ENCODE data around the gene F5.
A peak's percentile ranks its signal among the peaks of the same experiment; 100 is the strongest.

Gene F5

GRCh38 chr1:169485431-169486280 lies 100.6 kb downstream of the F5 start, which contains the start of gene SLC19A2:
TSS of gene SLC19A2 (minus strand) at chr1:169485944. CDS start at chr1:169485766, 178 bp downstream.
- Histone ChIP-seq H3K9me3 (ENCODE audit: control insufficient read depth, low read length) (no peaks in the 10 kb centered on the region), H3K27me3 (replicated peaks; ENCODE audit: control insufficient read depth, insufficient read depth, low read length) (no peaks in the 10 kb centered on the region), H3K9ac (ENCODE audit: low read length) (peak within 1 kb of the TSS; percentile 96), H3K36me3 (ENCODE audit: control insufficient read depth, insufficient read depth, low read length, severe bottlenecking) (no peaks in the 10 kb centered on the region), H3K4me3 (ENCODE audit: low read length) (peak within 1 kb of the TSS; percentile 92), H3K4me1 (ENCODE audit: control insufficient read depth, insufficient read depth, low read length) (peaks cover 52% of the 10 kb centered on the region)
- DNase-seq (ENCODE audit: low read depth) = peak; percentile 100

- Histone ChIP-seq H3K4me1 (ENCODE audit: control insufficient read depth, insufficient read depth, low read length) (peaks cover 59% of the 10 kb centered on the region), H3K9ac (ENCODE audit: low read length) (peak overlapping the region; percentile 96)
These were observed 101.4 kb downstream of the F5 start for GRCh38 chr1:169484683-169485430.

GRCh38 chr1:169484101-169484500 lies 102.2 kb downstream of the F5 start:
- DNase-seq (ENCODE audit: low read depth) = no peak
- H3K36me3 ChIP-seq (ENCODE audit: control insufficient read depth, insufficient read depth, low read length, severe bottlenecking) = no peaks in the 10 kb centered on the region
- peak overlapping the region; percentile 96 for H3K9ac ChIP-seq (ENCODE audit: low read length)
- H3K27me3 ChIP-seq (replicated peaks; ENCODE audit: control insufficient read depth, insufficient read depth, low read length) = no peaks in the 10 kb centered on the region
- H3K9me3 ChIP-seq (ENCODE audit: control insufficient read depth, low read length) = no peaks in the 10 kb centered on the region
- H3K4me3 ChIP-seq (ENCODE audit: low read length) = peak overlapping the region; percentile 92
- peaks cover 63% of the 10 kb centered on the region for H3K4me1 ChIP-seq (ENCODE audit: control insufficient read depth, insufficient read depth, low read length)

More at GRCh38 chr1:169484683-169485430, 101.4 kb downstream of the F5 start:
- H3K9me3 ChIP-seq (ENCODE audit: control insufficient read depth, low read length) = no peaks in the 10 kb centered on the region
- no peaks in the 10 kb centered on the region for H3K36me3 ChIP-seq (ENCODE audit: control insufficient read depth, insufficient read depth, low read length, severe bottlenecking)
- H3K27me3 ChIP-seq (replicated peaks; ENCODE audit: control insufficient read depth, insufficient read depth, low read length) = no peaks in the 10 kb centered on the region
- DNase-seq (ENCODE audit: low read depth) = peak; percentile 84
- H3K4me3 ChIP-seq (ENCODE audit: low read length) = peak overlapping the region; percentile 92

- Histone ChIP-seq H3K4me1 (ENCODE audit: control insufficient read depth, insufficient read depth, low read length) (peaks cover 64% of the 10 kb centered on the region), H3K9me3 (ENCODE audit: control insufficient read depth, low read length) (no peaks in the 10 kb centered on the region), H3K36me3 (ENCODE audit: control insufficient read depth, insufficient read depth, low read length, severe bottlenecking) (no peaks in the 10 kb centered on the region), H3K27me3 (replicated peaks; ENCODE audit: control insufficient read depth, insufficient read depth, low read length) (no peaks in the 10 kb centered on the region), H3K4me3 (ENCODE audit: low read length) (peak overlapping the region; percentile 92), H3K9ac (ENCODE audit: low read length) (peak overlapping the region; percentile 96)
- DNase-seq (ENCODE audit: low read depth) = peak; percentile 13
These were observed 102.7 kb downstream of the F5 start for GRCh38 chr1:169483500-169483966.

GRCh38 chr1:169479363-169480066 lies 106.8 kb downstream of the F5 start:
- H3K4me1 ChIP-seq (ENCODE audit: control insufficient read depth, insufficient read depth, low read length) = peaks cover 54% of the 10 kb centered on the region
- no peaks in the 10 kb centered on the region for H3K9me3 ChIP-seq (ENCODE audit: control insufficient read depth, low read length)
- DNase-seq (ENCODE audit: low read depth) = peak; percentile 46
- H3K4me3 ChIP-seq (ENCODE audit: low read length) = no peak overlapping the region
- no peaks in the 10 kb centered on the region for H3K27me3 ChIP-seq (replicated peaks; ENCODE audit: control insufficient read depth, insufficient read depth, low read length)
- H3K36me3 ChIP-seq (ENCODE audit: control insufficient read depth, insufficient read depth, low read length, severe bottlenecking) = peaks cover 29% of the 10 kb centered on the region
- no peak overlapping the region for H3K9ac ChIP-seq (ENCODE audit: low read length)

- no peaks in the 10 kb centered on the region for H3K27me3 ChIP-seq (replicated peaks; ENCODE audit: control insufficient read depth, insufficient read depth, low read length)
- no peak overlapping the region for H3K4me3 ChIP-seq (ENCODE audit: low read length)
- H3K9me3 ChIP-seq (ENCODE audit: control insufficient read depth, low read length) = no peaks in the 10 kb centered on the region
- peaks cover 29% of the 10 kb centered on the region for H3K36me3 ChIP-seq (ENCODE audit: control insufficient read depth, insufficient read depth, low read length, severe bottlenecking)
- H3K9ac ChIP-seq (ENCODE audit: low read length) = no peak overlapping the region
- DNase-seq (ENCODE audit: low read depth) = no peak
- peaks cover 52% of the 10 kb centered on the region for H3K4me1 ChIP-seq (ENCODE audit: control insufficient read depth, insufficient read depth, low read length)
These were observed 108.1 kb downstream of the F5 start for GRCh38 chr1:169478094-169478672.

- DNase-seq (ENCODE audit: low read depth) = no peak
- no peak overlapping the region for H3K9ac ChIP-seq (ENCODE audit: low read length)
- H3K36me3 ChIP-seq (ENCODE audit: control insufficient read depth, insufficient read depth, low read length, severe bottlenecking) = peaks cover 45% of the 10 kb centered on the region
- no peak overlapping the region for H3K4me3 ChIP-seq (ENCODE audit: low read length)
- H3K27me3 ChIP-seq (replicated peaks; ENCODE audit: control insufficient read depth, insufficient read depth, low read length) = no peaks in the 10 kb centered on the region
- H3K4me1 ChIP-seq (ENCODE audit: control insufficient read depth, insufficient read depth, low read length) = peaks cover 34% of the 10 kb centered on the region
- no peaks in the 10 kb centered on the region for H3K9me3 ChIP-seq (ENCODE audit: control insufficient read depth, low read length)
These were observed 110.4 kb downstream of the F5 start for GRCh38 chr1:169475806-169476387.

GRCh38 chr1:169474302-169474995 lies 111.8 kb downstream of the F5 start:
- H3K4me3 ChIP-seq (ENCODE audit: low read length) = no peak overlapping the region
- peaks cover 20% of the 10 kb centered on the region for H3K4me1 ChIP-seq (ENCODE audit: control insufficient read depth, insufficient read depth, low read length)
- no peak overlapping the region for H3K9ac ChIP-seq (ENCODE audit: low read length)
- H3K9me3 ChIP-seq (ENCODE audit: control insufficient read depth, low read length) = no peaks in the 10 kb centered on the region
- peaks cover 58% of the 10 kb centered on the region for H3K36me3 ChIP-seq (ENCODE audit: control insufficient read depth, insufficient read depth, low read length, severe bottlenecking)
- DNase-seq (ENCODE audit: low read depth) = no peak
- H3K27me3 ChIP-seq (replicated peaks; ENCODE audit: control insufficient read depth, insufficient read depth, low read length) = no peaks in the 10 kb centered on the region

- Histone ChIP-seq H3K4me1 (ENCODE audit: control insufficient read depth, insufficient read depth, low read length) (peaks cover 18% of the 10 kb centered on the region), H3K36me3 (ENCODE audit: control insufficient read depth, insufficient read depth, low read length, severe bottlenecking) (peaks cover 69% of the 10 kb centered on the region), H3K9me3 (ENCODE audit: control insufficient read depth, low read length) (no peaks in the 10 kb centered on the region), H3K9ac (ENCODE audit: low read length) (no peak overlapping the region), H3K4me3 (ENCODE audit: low read length) (no peak overlapping the region), H3K27me3 (replicated peaks; ENCODE audit: control insufficient read depth, insufficient read depth, low read length) (no peaks in the 10 kb centered on the region)
- no peak for DNase-seq (ENCODE audit: low read depth)
These were observed 112.9 kb downstream of the F5 start for GRCh38 chr1:169473347-169473746.

GRCh38 chr1:169472738-169473137 lies 113.5 kb downstream of the F5 start:
- Histone ChIP-seq H3K4me1 (ENCODE audit: control insufficient read depth, insufficient read depth, low read length) (peaks cover 14% of the 10 kb centered on the region), H3K9me3 (ENCODE audit: control insufficient read depth, low read length) (no peaks in the 10 kb centered on the region), H3K4me3 (ENCODE audit: low read length) (no peak overlapping the region), H3K36me3 (ENCODE audit: control insufficient read depth, insufficient read depth, low read length, severe bottlenecking) (peaks cover 75% of the 10 kb centered on the region), H3K27me3 (replicated peaks; ENCODE audit: control insufficient read depth, insufficient read depth, low read length) (no peaks in the 10 kb centered on the region), H3K9ac (ENCODE audit: low read length) (no peak overlapping the region)
- no peak for DNase-seq (ENCODE audit: low read depth)

Measured in adipocyte (in vitro differentiated cells).